NCI-H2196 (cell line): ENCODE measurements around the gene DNAJC21.

ENCODE experiments used
- DNase-seq: peaks from one replicate; lab custom pipeline; 2025; ENCODE audit not compliant: unreplicated experiment; lab: John Stamatoyannopoulos, UW

The DNAJC21 gene

GRCh38 chr5:34929134-34929719 lies at the start of gene DNAJC21:
Gene DNAJC21, plus strand, starts transcription at chr5:34929559. Its CDS starts 261 bp downstream, at chr5:34929820.
- peak; percentile 100 for DNase-seq

- no peak for DNase-seq
These were observed 48.1 kb upstream of the DNAJC21 start for GRCh38 chr5:34881246-34881645.

- no peak for DNase-seq
These were observed 42.8 kb upstream of the DNAJC21 start for GRCh38 chr5:34886392-34887119.

- no peak for DNase-seq
These were observed 40.0 kb upstream of the DNAJC21 start for GRCh38 chr5:34889394-34889793.

- no peak for DNase-seq
These were observed 37.4 kb upstream of the DNAJC21 start for GRCh38 chr5:34891981-34892380.

- DNase-seq = no peak
These were observed 36.9 kb upstream of the DNAJC21 start for GRCh38 chr5:34892414-34892813.

- DNase-seq = no peak
These were observed 34.6 kb upstream of the DNAJC21 start for GRCh38 chr5:34894716-34895115.

- DNase-seq = no peak
These were observed 33.5 kb upstream of the DNAJC21 start for GRCh38 chr5:34895641-34896419.

GRCh38 chr5:34897646-34898045 lies 31.7 kb upstream of the DNAJC21 start:
- no peak for DNase-seq

GRCh38 chr5:34898258-34898895 lies 31.0 kb upstream of the DNAJC21 start:
- peak; percentile 89 for DNase-seq

- DNase-seq = no peak
These were observed 30.3 kb upstream of the DNAJC21 start for GRCh38 chr5:34899066-34899465.

- DNase-seq = no peak
These were observed 28.7 kb upstream of the DNAJC21 start for GRCh38 chr5:34900652-34901051.

GRCh38 chr5:34903260-34903659 lies 26.1 kb upstream of the DNAJC21 start:
- DNase-seq = no peak

GRCh38 chr5:34905564-34905963 lies 23.8 kb upstream of the DNAJC21 start:
- DNase-seq = no peak

- no peak for DNase-seq
These were observed 16.3 kb upstream of the DNAJC21 start for GRCh38 chr5:34913072-34913471.

- DNase-seq = no peak
These were observed 14.7 kb upstream of the DNAJC21 start for GRCh38 chr5:34914671-34915138.

GRCh38 chr5:34915139-34915855 lies 14.1 kb upstream of the DNAJC21 start, which contains the start of the genes BRIX1 and RAD1:
Gene BRIX1, plus strand, starts transcription at chr5:34915711. Its CDS starts 28 bp downstream, at chr5:34915739.
Gene RAD1, minus strand, starts transcription at chr5:34915504. Its CDS starts 612 bp downstream, at chr5:34914892.
- peak; percentile 99 for DNase-seq

- DNase-seq = no peak
These were observed 13.5 kb upstream of the DNAJC21 start for GRCh38 chr5:34915856-34916192.

GRCh38 chr5:34916518-34916917 lies 12.8 kb upstream of the DNAJC21 start:
- DNase-seq = no peak

GRCh38 chr5:34918025-34918424 lies 11.3 kb upstream of the DNAJC21 start:
- DNase-seq = peak; percentile 14

- DNase-seq = no peak
These were observed 10.3 kb upstream of the DNAJC21 start for GRCh38 chr5:34919077-34919476.
